Urinary bladder (tissue), 4 donors: Measurements from ENCODE around the gene FOXP1. TPM values are rescaled to one million over a fixed set of nuclear protein-coding genes. Genes with fewer than 3 reads are reported as not detected.

Experiments used
- DNase-seq: peaks from one replicate; pipeline ENCODE4 v3.0.0-alpha.2; 2015; ENCODE audit errors: extremely low spot score
- H3K27ac ChIP-seq: one replicate; pipeline ENCODE4 v1.5.1; 2013; ENCODE audit warnings: low read depth, mild to moderate bottlenecking, moderate library complexity
- H3K36me3 ChIP-seq: one replicate; pipeline ENCODE4 v1.6.1; 2013; ENCODE audit warnings: mild to moderate bottlenecking, moderate library complexity; ENCODE audit not compliant: insufficient read depth
- H3K4me1 ChIP-seq: one replicate; pipeline ENCODE4 v1.6.1; 2013; ENCODE audit warnings: mild to moderate bottlenecking, moderate library complexity; ENCODE audit not compliant: insufficient read depth
- H3K4me3 ChIP-seq: one replicate; pipeline ENCODE4 v1.5.1; 2013; ENCODE audit warnings: low read depth, low read length
- WGBS: extraction: QIAGEN DNeasy Blood & Tissue Kit; methylation state at CpG from one replicate; pipeline ENCODE4 v1.1.7; 2013; 5-methylcytosine and 5-hydroxymethylcytosine counted together
- polyA plus RNA-seq: library from polyadenylated mRNA; stranded (reverse); fragments of 200-250 nt; gene quantifications from one replicate; pipeline ENCODE4 v1.2.3, GENCODE V29; 2013
- total RNA-seq: library from RNA; depleted of rRNA; stranded (reverse); fragments of >200 nt; gene quantifications from one replicate; pipeline ENCODE4 v1.2.3, GENCODE V29; 2014
- donor health status: healthy with polysubstance abuse.
- donor health status: healthy.

FOXP1 gene
- total RNA-seq (176 TPM), polyA plus RNA-seq (27.4 TPM)

GRCh38 chr3:71583566-71584393 lies at the start of gene FOXP1:
TSS of gene FOXP1 (minus strand) at chr3:71583728. CDS start at chr3:71198381, 385,347 bp downstream.
- H3K4me1 ChIP-seq = no peaks in the 10 kb centered on the region
- no peaks in the 10 kb centered on the region for H3K36me3 ChIP-seq
- H3K27ac ChIP-seq = peak within 1 kb of the TSS; percentile 94
- WGBS = under 1% methylated on average over 75 of the region's 75 CpGs
- peak within 1 kb of the TSS; percentile 71 for H3K4me3 ChIP-seq
- peak; percentile 71 for DNase-seq

GRCh38 chr3:71629711-71630110 lies 46.2 kb upstream of the FOXP1 start:
- Histone ChIP-seq H3K36me3 (no peaks in the 10 kb centered on the region), H3K4me3 (no peak overlapping the region), H3K27ac (no peak overlapping the region), H3K4me1 (no peaks in the 10 kb centered on the region)
- WGBS = 47% methylated on average over 2 of the region's 2 CpGs
- DNase-seq = no peak

GRCh38 chr3:71629289-71629688 lies 45.8 kb upstream of the FOXP1 start:
- WGBS = 46% methylated on average over 8 of the region's 8 CpGs
- no peak overlapping the region for H3K4me3 ChIP-seq
- no peaks in the 10 kb centered on the region for H3K4me1 ChIP-seq
- DNase-seq = no peak
- no peaks in the 10 kb centered on the region for H3K36me3 ChIP-seq
- H3K27ac ChIP-seq = no peak overlapping the region

GRCh38 chr3:71628522-71628921 lies 45.0 kb upstream of the FOXP1 start:
- Histone ChIP-seq H3K36me3 (no peaks in the 10 kb centered on the region), H3K4me3 (no peak overlapping the region), H3K4me1 (no peaks in the 10 kb centered on the region), H3K27ac (no peak overlapping the region)
- WGBS = 63% methylated on average over 6 of the region's 6 CpGs
- no peak for DNase-seq

- Histone ChIP-seq H3K27ac (no peak overlapping the region), H3K4me1 (no peaks in the 10 kb centered on the region), H3K4me3 (no peak overlapping the region), H3K36me3 (no peaks in the 10 kb centered on the region)
- no peak for DNase-seq
These were observed 42.1 kb upstream of the FOXP1 start for GRCh38 chr3:71625676-71626075.

- DNase-seq = no peak
- no peaks in the 10 kb centered on the region for H3K36me3 ChIP-seq
- H3K4me1 ChIP-seq = no peaks in the 10 kb centered on the region
- WGBS = 85% methylated on average over 9 of the region's 9 CpGs
- H3K4me3 ChIP-seq = no peak overlapping the region
- H3K27ac ChIP-seq = no peak overlapping the region
These were observed 38.5 kb upstream of the FOXP1 start for GRCh38 chr3:71621825-71622537.

GRCh38 chr3:71618538-71618937 lies 35.0 kb upstream of the FOXP1 start:
- no peaks in the 10 kb centered on the region for H3K36me3 ChIP-seq
- no peak overlapping the region for H3K4me3 ChIP-seq
- 76% methylated on average over 6 of the region's 6 CpGs for WGBS
- H3K4me1 ChIP-seq = no peaks in the 10 kb centered on the region
- DNase-seq = no peak
- no peak overlapping the region for H3K27ac ChIP-seq

GRCh38 chr3:71616571-71617021 lies 33.1 kb upstream of the FOXP1 start:
- Histone ChIP-seq H3K4me1 (no peaks in the 10 kb centered on the region), H3K4me3 (no peak overlapping the region), H3K27ac (no peak overlapping the region), H3K36me3 (no peaks in the 10 kb centered on the region)
- WGBS = 85% methylated on average over 6 of the region's 6 CpGs
- DNase-seq = no peak

GRCh38 chr3:71614869-71615268 lies 31.3 kb upstream of the FOXP1 start:
- Histone ChIP-seq H3K4me3 (no peak overlapping the region), H3K4me1 (no peaks in the 10 kb centered on the region), H3K36me3 (no peaks in the 10 kb centered on the region), H3K27ac (no peak overlapping the region)
- DNase-seq = no peak
- 85% methylated on average over 3 of the region's 3 CpGs for WGBS

- WGBS = 90% methylated on average over 5 of the region's 5 CpGs
- no peak overlapping the region for H3K4me3 ChIP-seq
- H3K4me1 ChIP-seq = no peaks in the 10 kb centered on the region
- H3K36me3 ChIP-seq = no peaks in the 10 kb centered on the region
- no peak overlapping the region for H3K27ac ChIP-seq
- no peak for DNase-seq
These were observed 30.9 kb upstream of the FOXP1 start for GRCh38 chr3:71614426-71614825.

- no peak for DNase-seq
- H3K4me3 ChIP-seq = no peak overlapping the region
- H3K36me3 ChIP-seq = no peaks in the 10 kb centered on the region
- no peak overlapping the region for H3K27ac ChIP-seq
- 93% methylated on average over 3 of the region's 3 CpGs for WGBS
- H3K4me1 ChIP-seq = no peaks in the 10 kb centered on the region
These were observed 27.6 kb upstream of the FOXP1 start for GRCh38 chr3:71611099-71611498.

- no peak for DNase-seq
- no peak overlapping the region for H3K4me3 ChIP-seq
- H3K4me1 ChIP-seq = no peaks in the 10 kb centered on the region
- no peak overlapping the region for H3K27ac ChIP-seq
- 98% methylated on average over 2 of the region's 2 CpGs for WGBS
- no peaks in the 10 kb centered on the region for H3K36me3 ChIP-seq
These were observed 23.8 kb upstream of the FOXP1 start for GRCh38 chr3:71607364-71607763.

- WGBS = 80% methylated on average over 5 of the region's 5 CpGs
- Histone ChIP-seq H3K4me3 (no peak overlapping the region), H3K4me1 (no peaks in the 10 kb centered on the region), H3K36me3 (no peaks in the 10 kb centered on the region), H3K27ac (no peak overlapping the region)
- no peak for DNase-seq
These were observed 23.1 kb upstream of the FOXP1 start for GRCh38 chr3:71606582-71606981.

GRCh38 chr3:71602256-71602655 lies 18.7 kb upstream of the FOXP1 start:
- no peaks in the 10 kb centered on the region for H3K4me1 ChIP-seq
- 84% methylated on average over 2 of the region's 2 CpGs for WGBS
- H3K4me3 ChIP-seq = no peak overlapping the region
- DNase-seq = no peak
- no peak overlapping the region for H3K27ac ChIP-seq
- no peaks in the 10 kb centered on the region for H3K36me3 ChIP-seq
